Tibial nerve (tissue), 4 donors: ENCODE measurements around the gene KCNJ6. TPM values are rescaled to one million over a fixed set of nuclear protein-coding genes. Genes with fewer than 3 reads are reported as not detected.

Source experiments
- DNase-seq, 2 donors: peaks; one replicate each; pipeline ENCODE4 v3.0.0-alpha.2; 2019; ENCODE audit warnings: low spot score in 2 of 2
- H3K27ac ChIP-seq, 4 donors: fragments of 200-600 bp; sonication (generic) in 3 of 4; one replicate each; pipeline ENCODE4 v1.5.1; 2017 to 2019; ENCODE audit warnings: mild to moderate bottlenecking in 1 of 4
- H3K27me3 ChIP-seq, 2 donors: fragments of 200-600 bp; sonication (generic) in 1 of 2; one replicate each; pipeline versions ENCODE4 v1.5.1 to v1.6.0; 2017 to 2019
- H3K36me3 ChIP-seq, 3 donors: fragments of 200-600 bp; sonication (generic); one replicate each; pipeline ENCODE4 v1.5.1; 2018 to 2019
- H3K4me1 ChIP-seq, 4 donors: fragments of 200-600 bp; sonication (generic) in 3 of 4; one replicate each; pipeline ENCODE4 v1.5.1; 2017 to 2019
- H3K4me3 ChIP-seq, 4 donors: fragments of 200-600 bp; sonication (generic) in 3 of 4; one replicate each; pipeline ENCODE4 v1.5.1; 2017 to 2019; ENCODE audit warnings: mild to moderate bottlenecking in 1 of 4, moderate library complexity in 1 of 4
- H3K9me3 ChIP-seq, 4 donors: fragments of 200-600 bp; sonication (generic) in 3 of 4; one replicate each; pipeline ENCODE4 v1.5.1; 2017 to 2019
- EP300 ChIP-seq, 2 donors: sonication (generic); formaldehyde crosslinking; IDR thresholded peaks; one replicate each; pipeline ENCODE4 v1.6.1; 2017; ENCODE audit warnings: antibody characterized with exemption in 2 of 2, mild to moderate bottlenecking in 1 of 2
- POLR2A ChIP-seq, 2 donors: fragments of 450-650 bp; IDR thresholded peaks; one replicate each; pipeline ENCODE4 v1.6.1; 2017; ENCODE audit warnings: antibody characterized with exemption in 2 of 2, mild to moderate bottlenecking in 2 of 2, moderate library complexity in 2 of 2
- WGBS, 2 donors: methylation state at CpG; one replicate each; pipeline ENCODE4 v1.1.5; 2018; 5-methylcytosine and 5-hydroxymethylcytosine counted together
- total RNA-seq, 4 donors: library from RNA; depleted of rRNA; stranded (reverse); fragments of >200 nt; gene quantifications; one replicate each; pipeline ENCODE4 v1.1.0, GENCODE V29; 2016
- TF ChIP-seq, protein P1 (sequence below), 5 experiments: fragments of 200-600 bp in 3 of 5; fragments of 450-650 bp in 2 of 5; sonication (generic) in 3 of 5; IDR thresholded peaks; one replicate each; pipeline ENCODE4 v1.5.1; 2016 to 2019; ENCODE audit warnings: antibody characterized with exemption in 5 of 5, mild to moderate bottlenecking in 3 of 5, moderate library complexity in 2 of 5

The KCNJ6 gene
- total RNA-seq, 4 donors from 2014 or later = not detected

DNA sequence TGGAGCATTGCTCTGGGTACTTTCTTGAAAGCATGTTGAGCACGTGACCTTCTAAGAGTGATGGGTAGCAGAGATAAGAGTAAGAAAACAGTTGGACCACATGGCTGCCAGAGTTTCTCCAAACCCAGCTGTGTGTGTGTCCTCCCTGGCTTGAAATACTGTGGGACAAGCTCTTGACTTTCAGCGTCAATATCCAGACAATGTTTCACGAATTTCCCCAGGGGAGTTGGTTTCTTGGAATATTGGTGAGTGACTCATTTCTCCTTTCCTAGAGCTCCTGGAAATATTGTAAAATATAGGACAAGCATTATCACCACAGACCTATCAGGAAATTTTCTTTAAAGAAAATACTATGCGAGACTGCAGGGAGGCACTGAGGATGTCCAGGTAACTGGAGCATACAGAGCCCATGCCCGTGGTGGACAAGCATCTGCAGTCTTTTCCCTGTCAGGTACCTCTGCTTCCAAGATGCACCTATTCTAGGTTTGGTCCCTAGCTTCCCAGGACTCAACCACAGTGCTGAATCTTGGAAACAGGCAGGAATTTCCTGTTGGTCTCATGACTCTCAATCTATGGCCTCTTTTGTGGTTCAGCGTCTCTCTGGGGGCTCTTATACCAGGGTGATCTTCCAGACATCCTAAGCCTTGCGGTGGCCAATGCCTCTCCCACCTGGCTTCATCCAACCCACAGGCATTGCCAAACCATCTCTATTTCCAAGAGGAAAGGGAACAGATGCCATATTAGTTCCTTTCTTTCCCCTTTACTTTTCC is 67.4 kb downstream of the KCNJ6 start:
- no peak for DNase-seq
- WGBS, 2 donors = 85 to 87% methylated on average over 7 of the region's 7 CpGs
- TF ChIP-seq, protein P1, sequence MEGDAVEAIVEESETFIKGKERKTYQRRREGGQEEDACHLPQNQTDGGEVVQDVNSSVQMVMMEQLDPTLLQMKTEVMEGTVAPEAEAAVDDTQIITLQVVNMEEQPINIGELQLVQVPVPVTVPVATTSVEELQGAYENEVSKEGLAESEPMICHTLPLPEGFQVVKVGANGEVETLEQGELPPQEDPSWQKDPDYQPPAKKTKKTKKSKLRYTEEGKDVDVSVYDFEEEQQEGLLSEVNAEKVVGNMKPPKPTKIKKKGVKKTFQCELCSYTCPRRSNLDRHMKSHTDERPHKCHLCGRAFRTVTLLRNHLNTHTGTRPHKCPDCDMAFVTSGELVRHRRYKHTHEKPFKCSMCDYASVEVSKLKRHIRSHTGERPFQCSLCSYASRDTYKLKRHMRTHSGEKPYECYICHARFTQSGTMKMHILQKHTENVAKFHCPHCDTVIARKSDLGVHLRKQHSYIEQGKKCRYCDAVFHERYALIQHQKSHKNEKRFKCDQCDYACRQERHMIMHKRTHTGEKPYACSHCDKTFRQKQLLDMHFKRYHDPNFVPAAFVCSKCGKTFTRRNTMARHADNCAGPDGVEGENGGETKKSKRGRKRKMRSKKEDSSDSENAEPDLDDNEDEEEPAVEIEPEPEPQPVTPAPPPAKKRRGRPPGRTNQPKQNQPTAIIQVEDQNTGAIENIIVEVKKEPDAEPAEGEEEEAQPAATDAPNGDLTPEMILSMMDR (IDR thresholded peaks at IDR 0.05) = no peak
- TF ChIP-seq POLR2A (IDR thresholded peaks at IDR 0.05) (no peak), EP300 (IDR thresholded peaks at IDR 0.05) (no peak)
- H3K9me3 ChIP-seq = peaks cover 0 to 14% (median 0%) of the 10 kb centered on the region in 4 donors
- no peaks in the 10 kb centered on the region for H3K36me3 ChIP-seq
- no peaks in the 10 kb centered on the region for H3K27me3 ChIP-seq
- no peak overlapping the region for H3K4me3 ChIP-seq
- no peaks in the 10 kb centered on the region for H3K4me1 ChIP-seq
- H3K27ac ChIP-seq = no peak overlapping the region

GRCh38 chr21:37845535-37845934 is 70.7 kb downstream of the KCNJ6 start:
- H3K27ac ChIP-seq = no peak overlapping the region
- no peaks in the 10 kb centered on the region for H3K27me3 ChIP-seq
- 48 to 63% methylated on average over 3 of the region's 3 CpGs for whole genome bisulfite sequencing, 2 donors
- H3K4me1 ChIP-seq = no peaks in the 10 kb centered on the region
- H3K4me3 ChIP-seq = no peak overlapping the region
- H3K36me3 ChIP-seq = no peaks in the 10 kb centered on the region
- TF ChIP-seq, protein P1 (IDR thresholded peaks at IDR 0.05) = no peak
- no peak for TF ChIP-seq EP300 (IDR thresholded peaks at IDR 0.05)
- TF ChIP-seq POLR2A (IDR thresholded peaks at IDR 0.05) = no peak
- peaks cover 0 to 4% (median 0%) of the 10 kb centered on the region in 4 donors for H3K9me3 ChIP-seq
- DNase-seq = no peak

DNA sequence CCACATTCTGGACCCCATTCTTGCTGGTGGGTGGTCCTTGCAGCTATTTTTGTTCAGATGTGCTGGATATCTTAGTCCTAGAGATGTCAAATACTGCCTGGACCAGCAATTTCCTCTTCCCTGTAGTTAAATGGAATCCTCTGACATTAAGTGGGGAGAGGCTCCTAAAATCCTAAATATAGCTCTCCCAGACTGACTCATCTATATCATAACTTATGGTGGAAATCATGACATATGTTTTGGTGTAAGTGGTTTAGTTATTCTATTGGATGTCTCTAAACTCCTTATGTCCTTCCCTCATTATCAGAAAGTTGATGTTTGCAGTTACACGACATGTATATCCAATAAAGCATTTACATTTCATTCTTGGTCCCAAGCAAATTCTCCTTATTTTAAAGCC is 73.1 kb downstream of the KCNJ6 start:
- no peak overlapping the region for H3K4me3 ChIP-seq
- no peak for TF ChIP-seq EP300 (IDR thresholded peaks at IDR 0.05)
- no peak for TF ChIP-seq POLR2A (IDR thresholded peaks at IDR 0.05)
- TF ChIP-seq, protein P1 (IDR thresholded peaks at IDR 0.05) = no peak
- H3K4me1 ChIP-seq = no peaks in the 10 kb centered on the region
- no peaks in the 10 kb centered on the region for H3K27me3 ChIP-seq
- H3K36me3 ChIP-seq = no peaks in the 10 kb centered on the region
- no peak for DNase-seq
- H3K9me3 ChIP-seq = peaks cover 0 to 4% (median 0%) of the 10 kb centered on the region in 4 donors
- WGBS, 2 donors = 75 to 91% methylated on average over 1 of the region's 1 CpG
- no peak overlapping the region for H3K27ac ChIP-seq

GRCh38 chr21:37842163-37842919 is 73.9 kb downstream of the KCNJ6 start:
- no peaks in the 10 kb centered on the region for H3K4me1 ChIP-seq
- no peaks in the 10 kb centered on the region for H3K27me3 ChIP-seq
- no peak overlapping the region for H3K4me3 ChIP-seq
- no peaks in the 10 kb centered on the region for H3K36me3 ChIP-seq
- peaks cover 0 to 4% (median 0%) of the 10 kb centered on the region in 4 donors for H3K9me3 ChIP-seq
- H3K27ac ChIP-seq = no peak overlapping the region
- 64 to 76% methylated on average over 14 of the region's 14 CpGs for WGBS, 2 donors
- no peak for DNase-seq
- TF ChIP-seq POLR2A (IDR thresholded peaks at IDR 0.05) = no peak
- no peak for TF ChIP-seq EP300 (IDR thresholded peaks at IDR 0.05)
- TF ChIP-seq, protein P1 (IDR thresholded peaks at IDR 0.05) = no peak

DNA sequence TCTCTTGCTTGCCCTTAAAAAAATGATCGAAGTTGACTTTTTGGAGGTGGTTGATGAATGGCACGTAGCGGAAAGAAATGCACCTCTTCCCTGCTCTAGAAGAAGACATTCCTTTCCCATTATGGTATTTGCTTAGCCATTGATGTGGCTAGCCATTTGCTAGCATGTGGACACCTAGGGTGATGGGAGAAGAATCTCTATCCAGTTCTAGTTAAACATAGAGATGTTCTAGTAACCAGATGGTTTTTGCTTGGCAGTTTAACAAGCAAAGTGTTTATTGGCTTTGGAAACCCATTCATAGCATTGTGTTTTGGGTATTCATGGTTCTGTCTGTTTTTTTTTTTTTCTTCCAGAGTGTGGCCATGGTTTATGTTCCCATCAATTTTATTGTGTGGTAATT is 78.9 kb downstream of the KCNJ6 start:
- Histone ChIP-seq H3K4me3 (no peak overlapping the region), H3K27ac (no peak overlapping the region), H3K36me3 (no peaks in the 10 kb centered on the region), H3K9me3 (no peaks in the 10 kb centered on the region), H3K27me3 (no peaks in the 10 kb centered on the region), H3K4me1 (no peaks in the 10 kb centered on the region)
- 95 to 98% methylated on average over 3 of the region's 3 CpGs for WGBS, 2 donors
- TF ChIP-seq, protein P1 (IDR thresholded peaks at IDR 0.05) = no peak
- TF ChIP-seq POLR2A (IDR thresholded peaks at IDR 0.05) = no peak
- no peak for TF ChIP-seq EP300 (IDR thresholded peaks at IDR 0.05)
- no peak for DNase-seq
